HG03432 (cell line): ENCODE results near the gene PRPF6.

ENCODE experiments used
- ATAC-seq: cut with Tn5 transposase; IDR thresholded peaks from one replicate; pipeline ENCODE4 v1.9.1; 2021; ENCODE audit warnings: mild to moderate bottlenecking, moderate library complexity; ENCODE audit not compliant: unreplicated experiment

PRPF6 gene

DNA sequence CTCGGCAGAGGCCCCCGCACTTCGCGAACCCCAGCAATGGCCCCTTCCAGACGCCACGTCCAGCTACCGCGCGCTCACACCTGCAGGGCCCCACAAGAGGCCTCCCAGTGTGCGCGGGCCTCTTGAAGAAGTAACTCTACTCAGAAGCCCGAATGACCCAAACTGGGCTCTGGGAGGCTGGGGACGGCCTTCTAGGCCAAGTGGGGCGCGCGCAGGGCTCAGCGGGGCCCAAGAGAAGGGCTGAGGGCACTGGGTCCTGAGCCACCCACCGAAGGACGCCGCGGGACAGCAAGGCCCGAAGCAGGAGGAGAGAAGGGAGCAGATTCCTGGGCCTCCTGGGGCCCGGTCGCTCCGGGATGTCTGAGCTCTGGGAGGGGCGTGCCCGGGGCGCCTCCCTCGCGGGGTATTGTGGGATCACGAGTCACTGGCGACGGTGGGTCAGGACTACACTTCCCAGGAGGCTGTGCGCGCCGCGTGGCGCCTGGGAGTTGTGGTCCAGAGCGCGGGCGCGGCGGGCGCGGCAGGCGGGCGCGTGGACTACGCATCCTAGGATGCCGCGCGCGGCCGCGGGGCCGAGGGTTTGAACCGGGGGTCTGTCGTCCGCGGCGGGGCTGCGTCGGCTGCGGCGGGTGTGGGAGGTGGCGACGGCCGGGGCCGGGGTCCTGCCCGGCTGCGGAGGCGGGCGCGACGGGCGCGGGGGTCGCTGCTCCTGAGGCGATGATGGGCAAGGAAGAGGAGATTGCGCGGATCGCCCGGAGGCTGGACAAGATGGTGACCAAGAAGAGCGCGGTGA, 81.9 kb downstream of the PRPF6 start, which contains the start of gene TCEA2:
TCEA2 (plus strand) TSS at position 603 of the 793 bp plus-strand sequence; CDS start at position 718, 115 bp downstream.
- ATAC-seq: peak; percentile 79

DNA sequence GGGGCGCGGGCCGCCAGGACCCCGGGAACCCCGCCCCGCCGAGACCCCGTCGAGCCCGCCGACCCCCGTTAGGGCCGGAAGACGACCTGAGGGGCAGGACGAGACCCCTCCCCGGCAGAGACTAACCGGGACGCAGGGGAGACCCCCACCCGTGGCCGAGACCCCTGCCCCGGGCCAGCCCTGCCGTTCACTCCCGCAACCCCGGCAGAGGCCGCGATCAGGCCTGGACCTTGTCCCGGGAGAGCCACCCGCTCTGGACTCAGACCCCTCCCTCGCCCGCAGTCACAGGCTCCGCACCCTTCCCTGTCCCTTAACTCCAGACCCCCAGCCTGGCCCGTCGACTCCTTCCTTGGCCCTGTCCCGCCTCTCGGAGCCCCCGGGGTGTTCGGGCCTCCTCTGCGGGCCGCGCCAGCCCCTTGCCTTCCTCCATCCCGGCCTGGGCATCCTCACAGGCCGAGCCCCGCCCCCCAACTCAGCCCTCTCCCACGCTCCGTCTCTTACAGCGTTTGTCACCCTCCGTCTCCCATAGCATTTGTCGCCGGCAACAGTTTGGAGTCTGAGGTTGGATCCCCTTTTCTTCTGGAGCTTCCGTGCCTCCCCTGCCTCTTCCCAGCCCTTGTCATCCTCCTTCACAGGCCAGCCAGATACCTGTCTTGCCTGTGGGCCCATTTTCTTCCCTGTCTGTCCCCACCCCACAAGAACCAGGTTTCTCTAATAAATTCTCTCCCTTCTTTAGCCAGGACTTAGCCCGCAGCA, 82.6 kb downstream of the PRPF6 start:
- ATAC-seq: no peak

DNA sequence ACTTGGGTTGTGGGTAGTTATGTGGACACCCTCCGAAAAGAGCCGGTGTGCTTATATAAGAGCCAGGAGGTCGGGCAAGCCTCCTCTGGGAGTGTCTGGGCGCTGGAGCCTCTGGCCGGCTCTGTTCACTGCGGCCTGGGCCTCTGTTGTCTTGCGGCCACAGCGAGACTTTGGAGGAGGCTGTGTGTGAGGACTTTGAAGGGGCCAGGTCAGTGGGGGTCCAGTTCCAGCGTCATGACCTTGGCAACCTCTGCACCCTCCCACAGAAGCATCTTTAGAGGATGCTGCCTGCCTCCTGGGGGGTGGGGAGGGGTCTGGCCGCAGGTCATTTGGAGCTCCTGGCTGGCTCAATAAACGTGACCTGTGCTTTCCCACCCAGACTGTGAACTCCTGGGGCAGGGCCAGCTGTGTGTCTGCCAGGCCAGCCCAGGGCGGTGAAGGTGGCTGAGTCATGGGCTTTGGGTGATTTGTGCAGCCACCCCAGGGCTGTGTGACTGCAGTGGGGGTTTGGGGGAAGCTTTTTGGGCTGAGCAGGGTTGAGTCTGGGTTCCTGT, 83.3 kb downstream of the PRPF6 start:
- no peak for ATAC-seq

DNA sequence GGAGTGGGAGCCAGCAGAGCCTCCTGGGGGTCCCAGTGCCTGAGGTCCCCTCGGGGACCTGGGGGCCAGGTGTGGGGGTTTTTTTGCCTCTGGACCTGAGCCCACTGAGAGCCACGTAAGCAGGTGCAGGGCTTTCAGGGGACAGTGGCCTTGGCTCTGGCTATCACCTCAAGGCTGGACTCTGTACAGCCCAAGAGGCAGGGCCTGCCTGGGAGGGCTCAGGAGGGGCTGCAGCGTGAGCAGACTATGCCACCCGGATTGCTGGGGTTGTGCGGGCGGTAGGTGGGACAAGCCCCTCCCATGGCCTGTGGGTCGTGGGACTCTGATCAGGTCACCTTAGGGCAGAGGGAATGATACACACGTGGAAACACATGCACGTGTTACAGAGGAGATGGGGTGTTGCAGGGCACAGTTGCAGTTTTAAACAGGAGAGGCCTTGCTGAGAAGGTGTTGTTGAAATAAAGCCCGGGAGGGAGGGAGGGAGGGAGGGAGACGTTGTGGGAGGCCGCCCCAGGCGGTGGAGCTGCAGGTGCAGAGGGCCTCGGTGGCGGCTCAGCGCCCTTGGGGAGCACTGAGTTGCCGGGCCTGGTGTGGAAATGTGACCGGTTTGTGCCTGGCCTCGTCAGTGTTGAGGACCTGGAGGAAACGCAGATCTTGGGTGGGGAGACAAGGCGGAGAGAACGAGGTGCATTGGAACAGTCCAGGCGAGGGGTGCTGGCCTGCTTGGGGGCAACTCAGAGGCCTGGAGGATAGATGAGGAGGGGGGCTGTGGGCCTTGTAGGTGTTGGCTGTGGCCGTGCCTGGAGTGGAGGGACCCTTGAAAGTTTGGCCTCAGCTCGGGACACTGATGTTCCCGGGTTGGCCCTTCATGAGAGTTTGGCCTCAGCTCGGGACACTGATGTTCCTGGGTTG, 84.4 kb downstream of the PRPF6 start:
- ATAC-seq: no peak

DNA sequence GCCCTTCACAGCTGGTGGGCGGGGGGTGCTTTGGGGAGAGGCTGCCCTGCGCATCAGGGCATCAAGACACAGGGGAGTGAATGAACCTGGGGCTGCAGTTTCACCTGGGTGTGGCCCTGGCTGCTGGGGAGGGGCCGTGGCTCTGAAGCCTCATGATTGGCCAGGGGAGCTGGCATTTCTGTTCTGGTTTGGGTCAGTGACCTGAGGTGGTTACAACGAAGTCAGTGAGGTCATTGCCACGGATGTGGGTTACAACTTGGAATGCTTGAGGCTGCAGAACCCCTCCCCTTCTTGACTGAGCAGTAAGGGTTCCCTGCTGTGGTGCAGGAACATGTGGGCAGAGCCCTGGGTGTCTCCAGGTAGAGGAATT, 85.0 kb downstream of the PRPF6 start:
- no peak for ATAC-seq

DNA sequence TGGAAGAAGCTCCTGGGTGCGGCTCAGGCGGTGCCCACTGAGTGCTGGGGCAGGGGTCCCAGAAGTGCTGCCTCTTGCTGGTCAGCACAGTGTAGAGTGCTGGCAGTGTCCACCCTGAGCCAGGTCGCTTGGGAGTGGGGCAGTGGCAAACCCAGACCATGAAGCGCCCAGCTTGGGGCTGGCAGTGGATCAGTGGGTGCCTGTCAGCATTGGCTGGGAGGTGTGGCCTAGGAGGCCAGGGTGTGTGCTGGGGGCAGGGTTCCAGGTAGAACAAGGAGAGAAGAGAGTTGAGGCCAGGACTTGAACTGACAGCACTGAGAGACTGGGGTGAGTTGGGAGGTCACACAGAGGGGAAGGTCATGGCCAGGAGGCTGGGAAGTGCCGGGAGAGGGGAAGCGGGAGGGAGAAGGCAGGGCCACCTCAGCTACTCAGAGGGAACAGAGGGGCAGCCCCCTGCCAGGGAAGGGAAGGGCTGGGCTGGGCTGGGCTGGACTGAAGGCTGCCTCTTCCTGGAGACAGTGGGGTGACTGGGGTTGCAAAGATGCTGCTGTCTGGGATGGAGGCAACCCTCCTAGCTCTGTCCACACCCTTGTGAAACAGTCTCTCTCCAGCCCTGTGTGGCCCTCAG, 86.2 kb downstream of the PRPF6 start:
- ATAC-seq: no peak

DNA sequence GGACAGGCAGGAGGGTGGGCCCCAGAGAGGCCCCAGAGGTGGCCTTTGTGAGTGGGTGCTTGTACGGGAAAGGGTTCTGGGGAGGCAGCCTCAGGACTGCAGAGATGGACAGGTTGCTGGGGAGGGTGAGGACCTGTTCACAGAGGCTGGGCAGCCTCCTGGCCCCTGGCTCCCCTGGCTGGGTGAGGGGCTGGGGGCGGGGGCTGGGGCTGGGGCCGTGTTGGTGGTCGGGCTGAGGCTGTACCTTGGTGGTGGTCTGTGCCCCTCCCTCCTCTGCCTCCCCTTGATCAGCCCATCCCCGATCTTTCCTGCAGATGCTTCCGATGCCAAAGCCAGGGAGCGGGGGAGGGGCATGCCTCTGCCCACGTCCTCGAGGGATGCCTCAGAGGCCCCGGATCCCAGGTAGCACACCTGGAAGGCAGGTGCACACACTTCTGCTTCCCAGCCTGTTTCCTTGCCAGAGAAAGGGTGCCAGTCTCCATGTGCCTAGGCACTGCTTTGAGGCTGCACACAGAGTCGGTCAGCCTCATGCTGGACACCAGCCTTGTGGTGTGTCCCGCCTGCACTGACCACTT, 86.9 kb downstream of the PRPF6 start:
- no peak for ATAC-seq

DNA sequence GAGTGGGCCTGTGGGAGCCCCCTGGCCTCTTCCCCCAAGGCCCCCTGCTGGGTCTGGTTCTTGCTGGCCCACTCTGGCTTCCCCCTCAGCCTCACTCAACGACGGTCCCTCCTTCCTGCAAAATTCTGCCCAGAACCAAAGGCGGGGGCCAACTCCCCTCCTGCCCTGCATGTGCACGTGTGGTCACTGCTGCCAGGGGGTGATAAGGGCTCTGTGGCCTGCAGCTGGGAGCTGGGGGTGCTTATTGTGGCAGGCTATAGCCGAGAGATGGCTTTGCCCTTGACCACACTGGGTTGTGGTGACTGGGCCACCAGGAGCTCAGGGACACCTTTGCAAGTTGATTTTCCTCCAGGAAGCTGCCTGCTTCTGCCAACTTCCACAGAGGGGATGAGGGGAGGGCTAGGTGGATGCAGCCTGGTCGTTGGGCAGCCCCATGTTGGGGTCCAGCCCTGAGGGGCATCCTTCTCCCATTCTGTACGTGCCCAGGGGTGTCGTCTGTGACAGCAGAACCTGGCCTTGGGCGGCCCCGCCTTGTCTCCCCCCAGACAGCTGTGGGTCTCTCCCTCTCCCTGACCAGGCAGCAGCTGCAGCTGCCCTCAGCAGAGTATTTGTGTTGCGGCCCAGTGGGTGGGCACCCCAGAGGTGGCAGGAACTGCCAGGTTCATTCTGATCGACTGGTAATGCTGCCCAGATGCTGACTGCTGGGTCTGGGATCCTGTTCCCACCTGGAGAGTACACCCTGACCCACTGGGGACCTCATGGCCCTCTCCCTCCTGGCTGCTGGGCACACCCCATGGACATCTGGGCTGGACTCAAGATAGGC, 87.7 kb downstream of the PRPF6 start:
- no peak for ATAC-seq

DNA sequence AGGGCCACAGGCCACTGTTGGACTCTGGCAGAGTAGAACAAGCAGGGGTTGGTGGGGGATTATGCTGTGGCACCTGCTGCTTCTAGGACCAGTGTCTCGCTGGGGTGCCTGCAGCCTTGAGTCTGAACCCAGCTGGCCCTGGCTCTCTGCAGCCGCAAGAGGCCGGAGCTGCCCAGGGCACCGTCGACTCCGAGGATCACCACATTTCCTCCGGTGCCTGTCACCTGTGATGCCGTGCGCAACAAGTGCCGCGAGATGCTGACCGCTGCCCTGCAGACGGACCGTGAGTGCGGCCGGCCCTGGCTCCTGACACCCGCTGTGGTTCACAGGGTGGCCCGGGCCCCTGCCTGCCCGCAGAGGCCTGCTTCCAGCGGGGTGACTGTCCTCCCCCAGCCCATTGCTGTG, 88.3 kb downstream of the PRPF6 start:
- ATAC-seq: no peak

DNA sequence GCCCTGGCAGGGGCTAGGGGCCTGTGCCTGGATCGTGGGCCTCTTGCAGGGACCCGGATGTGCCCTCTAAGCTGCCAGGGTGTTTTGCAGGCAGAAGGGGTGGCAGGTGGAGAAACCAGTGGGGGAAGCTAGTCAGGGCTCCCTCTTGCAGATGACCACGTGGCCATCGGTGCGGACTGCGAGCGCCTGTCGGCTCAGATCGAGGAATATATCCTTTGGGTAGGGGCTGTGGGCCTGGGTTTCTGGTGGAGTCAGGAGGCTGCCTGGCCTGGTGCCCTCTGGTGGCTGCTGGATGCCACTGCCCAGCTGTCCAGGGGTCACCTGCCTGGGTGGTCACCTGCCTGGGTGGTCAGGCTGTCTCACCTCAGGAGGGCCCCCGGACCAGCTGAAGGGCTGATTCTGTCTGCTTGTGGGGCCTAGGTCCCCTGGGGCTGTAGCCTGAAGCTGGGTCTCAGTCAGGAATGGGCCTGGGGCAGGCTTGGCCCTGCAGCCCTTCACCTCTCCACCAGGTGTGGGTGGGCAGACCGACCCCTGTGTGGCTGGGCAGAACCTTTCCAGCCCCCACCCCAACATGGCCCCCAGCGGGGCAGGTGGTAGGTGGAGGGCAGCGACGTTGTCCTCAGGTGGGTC, 88.8 kb downstream of the PRPF6 start:
- ATAC-seq: no peak

DNA sequence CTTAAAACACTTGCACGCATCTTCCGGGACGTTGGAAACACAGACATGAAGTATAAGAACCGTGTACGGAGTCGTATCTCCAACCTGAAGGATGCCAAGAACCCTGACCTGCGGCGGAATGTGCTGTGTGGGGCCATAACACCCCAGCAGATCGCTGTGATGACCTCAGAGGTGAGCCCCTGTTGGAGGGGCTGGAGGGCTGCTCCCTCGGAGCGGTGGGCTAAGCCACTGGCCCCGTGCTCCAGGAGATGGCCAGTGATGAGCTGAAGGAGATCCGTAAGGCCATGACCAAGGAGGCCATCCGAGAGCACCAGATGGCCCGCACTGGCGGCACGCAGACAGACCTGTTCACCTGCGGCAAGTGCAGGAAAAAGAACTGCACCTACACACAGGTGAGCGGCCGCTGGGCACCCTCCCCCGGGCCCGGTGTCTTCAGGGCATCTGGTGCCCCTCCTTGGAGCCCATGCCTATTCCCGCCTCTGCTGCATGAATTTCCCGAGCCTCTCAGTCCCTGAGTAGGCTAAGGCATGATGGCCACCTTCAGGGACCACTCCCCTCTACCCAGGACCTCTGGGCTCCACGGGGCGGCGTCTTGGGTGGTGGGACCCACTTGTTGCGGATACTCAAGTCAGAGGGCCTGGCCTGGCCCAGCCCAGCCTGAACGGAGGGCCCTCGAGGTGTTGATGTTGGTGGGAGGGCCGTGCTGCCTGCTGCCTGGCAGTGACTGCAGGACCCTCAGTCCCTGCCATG, 89.5 kb downstream of the PRPF6 start:
- ATAC-seq: no peak

DNA sequence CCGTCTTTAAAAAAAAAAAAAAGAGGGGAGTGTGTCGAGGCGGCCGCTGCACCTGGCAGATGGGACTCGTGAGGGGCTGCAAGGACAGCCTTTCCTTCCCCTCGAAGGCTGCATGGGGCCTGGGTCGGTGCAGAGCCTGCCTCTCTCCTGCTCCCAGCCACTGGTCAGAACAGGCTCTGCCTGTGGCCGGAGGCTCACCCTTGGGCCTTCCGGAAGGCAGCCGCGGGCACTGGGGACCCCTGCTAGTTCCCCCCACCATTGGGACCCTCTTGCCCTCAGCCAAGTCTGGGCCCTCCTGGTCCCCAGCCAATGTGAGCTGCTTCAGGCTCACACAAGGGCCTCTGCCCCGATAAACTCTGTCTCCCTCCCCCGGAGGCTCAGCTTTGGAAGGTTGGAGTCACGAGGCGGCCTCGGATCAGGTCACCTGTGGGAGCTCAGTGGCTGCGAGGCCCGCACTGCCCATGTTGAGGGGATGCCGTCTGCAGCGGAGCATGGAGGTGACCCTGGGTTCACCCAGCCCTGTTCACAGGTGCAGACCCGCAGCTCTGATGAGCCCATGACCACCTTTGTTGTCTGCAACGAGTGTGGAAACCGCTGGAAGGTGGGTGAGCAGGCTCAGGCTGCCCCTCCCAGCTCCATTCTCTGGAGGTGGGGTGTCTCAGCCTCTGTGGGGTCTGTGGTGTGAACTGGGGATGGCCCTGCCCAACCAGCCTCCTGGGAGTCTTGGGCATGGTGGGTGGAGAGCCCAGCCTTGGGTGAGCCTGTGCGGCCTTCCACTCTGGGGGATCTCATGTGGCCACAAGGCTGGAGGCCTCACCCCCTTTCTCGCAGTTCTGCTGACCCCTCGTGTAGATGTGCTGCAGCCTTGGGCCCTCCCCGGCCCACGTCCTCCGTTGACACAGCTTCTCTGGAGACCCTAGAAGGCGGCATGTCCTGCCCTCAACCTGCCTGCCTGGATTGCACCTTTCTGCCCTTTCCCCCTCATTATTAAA, 90.7 kb downstream of the PRPF6 start:
- no peak for ATAC-seq

DNA sequence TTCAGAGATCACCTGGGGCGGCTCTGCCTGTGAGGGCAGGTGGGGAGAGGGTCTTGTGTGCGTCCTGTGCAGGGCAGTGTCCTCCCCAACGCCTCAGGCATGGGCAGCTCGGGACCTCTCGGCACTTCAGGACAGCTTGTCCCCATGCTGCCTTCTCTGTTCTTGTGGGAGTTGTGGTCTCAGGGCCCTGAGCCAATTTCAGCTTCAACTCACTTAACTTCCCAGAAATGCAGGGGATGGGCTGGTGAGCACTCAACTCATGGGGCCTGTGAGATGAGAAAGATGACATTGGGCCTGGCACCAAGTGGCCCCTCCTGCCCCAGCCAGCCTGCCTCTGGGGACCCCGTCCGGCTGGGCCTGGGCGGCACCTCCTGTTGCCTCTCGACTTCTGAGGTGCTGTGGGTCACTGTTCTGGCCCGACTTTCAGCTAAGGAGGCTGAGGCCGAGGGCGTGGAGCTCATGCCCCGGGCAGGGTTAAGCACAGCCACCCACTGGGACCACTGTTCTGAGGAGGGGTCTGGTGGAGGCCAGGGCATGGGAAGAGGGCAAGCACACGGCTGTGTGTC, 91.6 kb downstream of the PRPF6 start:
- ATAC-seq: no peak

DNA sequence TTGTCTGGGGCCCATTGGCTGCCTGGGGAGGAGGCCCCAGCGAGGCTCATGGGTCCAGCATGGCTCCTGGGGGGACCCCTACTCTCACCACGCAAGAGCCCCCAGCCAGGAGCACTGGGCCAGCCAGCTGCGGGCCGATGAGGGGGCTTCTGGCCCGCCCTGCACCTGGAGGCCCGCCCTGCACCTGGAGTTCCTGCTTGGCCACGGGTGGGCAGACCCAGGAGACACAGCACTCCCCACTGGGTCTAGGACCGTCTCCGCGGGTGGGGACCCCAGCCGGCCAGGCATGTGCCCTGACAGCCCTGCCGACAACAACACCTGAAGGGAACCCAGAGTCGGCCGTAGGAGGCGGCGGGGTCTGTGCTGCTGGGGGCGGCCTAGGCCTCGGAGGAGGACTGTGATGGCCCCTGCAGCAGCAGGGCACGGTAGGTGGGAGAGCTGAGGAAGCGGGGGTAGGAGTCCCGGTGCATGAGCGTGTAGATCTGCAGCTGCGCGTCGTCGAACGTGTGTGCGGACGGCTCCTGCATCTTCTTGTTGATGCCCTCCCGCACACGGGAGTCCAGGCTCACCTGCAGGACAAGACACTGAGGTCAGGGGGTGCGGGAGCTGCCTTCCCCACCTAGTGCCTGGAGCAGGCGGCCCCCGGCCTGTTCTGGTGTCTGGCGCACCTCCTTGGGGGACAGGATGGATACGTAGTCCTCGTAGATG, 92.7 kb downstream of the PRPF6 start:
- ATAC-seq: no peak

DNA sequence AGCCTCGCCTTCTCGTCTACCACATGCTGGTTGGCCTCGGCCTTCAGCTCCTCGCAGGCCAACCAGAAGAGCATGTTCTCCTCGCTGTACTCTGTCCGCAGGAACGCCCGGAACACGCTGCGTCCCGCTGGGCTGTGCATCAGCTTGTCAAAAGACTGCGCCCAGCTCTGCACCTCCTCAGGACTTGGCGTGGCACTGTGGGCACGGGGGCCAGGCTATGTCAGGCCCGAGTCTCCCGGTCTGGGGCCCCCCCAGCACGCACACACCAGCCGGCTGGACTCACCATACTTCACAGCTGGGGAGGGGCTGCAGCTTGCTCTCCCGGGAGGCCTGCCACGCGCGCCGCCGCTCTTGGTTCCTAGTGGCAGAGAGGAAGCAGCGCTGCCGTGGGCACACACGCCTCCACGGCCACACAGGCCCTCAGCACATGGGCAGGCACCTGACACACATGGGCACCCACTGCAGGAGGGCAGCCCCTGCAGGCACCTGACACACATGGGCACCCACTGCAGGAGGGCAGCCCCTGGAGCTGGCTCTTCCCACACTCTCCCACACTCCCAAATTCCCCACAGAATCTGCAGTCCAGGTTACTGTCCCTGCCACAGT, 93.4 kb downstream of the PRPF6 start:
- no peak for ATAC-seq

DNA sequence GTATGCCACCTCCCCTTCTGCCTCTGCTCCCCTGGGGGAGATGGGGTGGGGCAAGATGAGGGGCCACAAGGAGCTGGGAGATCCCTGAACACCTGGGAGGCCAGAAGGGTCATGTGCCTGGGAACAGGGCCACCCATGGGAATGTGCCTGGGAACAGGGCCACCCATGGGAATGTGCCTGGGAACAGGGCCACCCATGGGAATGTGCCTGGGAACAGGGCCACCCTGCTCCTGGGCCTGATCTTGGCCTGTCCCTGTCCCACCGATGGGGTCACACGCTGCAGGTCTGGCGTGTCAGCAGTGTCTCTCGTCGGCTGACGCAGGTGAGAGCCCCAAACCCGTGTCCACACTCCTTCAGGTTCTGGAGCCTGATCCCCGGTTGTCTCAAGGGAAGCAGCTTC, 94.0 kb downstream of the PRPF6 start:
- ATAC-seq: no peak
